Mucosa of descending colon (tissue), 3 donors: Measurements from ENCODE around the gene PJVK. TPM values are rescaled to one million over a fixed set of nuclear protein-coding genes. Genes with fewer than 3 reads are reported as not detected.
"Not testable (repeated sequence)": the region's sequence is repeated elsewhere in the genome, so short reads cannot be mapped to it uniquely, and the experiment has no call there.

Source experiments
- ATAC-seq: fragments of 200-7000 bp; cut with Tn5 transposase; one replicate; pipeline ENCODE4 v1.9.1; 2020; ENCODE audit warnings: mild to moderate bottlenecking, moderate library complexity
- DNase-seq, 3 donors: peaks; one replicate each; pipeline ENCODE4 v3.0.0-alpha.2; 2020
- H3K36me3 ChIP-seq: fragments of 200-600 bp; one replicate; pipeline ENCODE4 v1.8.0; 2021; ENCODE audit warnings: low read depth, mild to moderate bottlenecking
- H3K4me1 ChIP-seq: fragments of 200-600 bp; one replicate; pipeline ENCODE4 v1.8.0; 2021; ENCODE audit warnings: low read depth, mild to moderate bottlenecking
- H3K4me3 ChIP-seq: fragments of 200-600 bp; one replicate; pipeline ENCODE4 v1.8.0; 2021; ENCODE audit warnings: mild to moderate bottlenecking
- H3K9me3 ChIP-seq: fragments of 200-600 bp; one replicate; pipeline ENCODE4 v1.8.0; 2021; ENCODE audit warnings: mild to moderate bottlenecking
- CTCF ChIP-seq: fragments of 200-600 bp; IDR thresholded peaks from one replicate; pipeline ENCODE4 v1.8.0; 2022; ENCODE audit warnings: antibody characterized with exemption, mild to moderate bottlenecking
- intact Hi-C, 2 donors: fragments of 100-400 bp; cut with DNase I in 1 of 2; cut with micrococcal nuclease in 1 of 2; formaldehyde crosslinking; loops; one replicate each; pipeline versions ENCODE4 v1.11.0 to v1.11.1; 2022; cut with DNase I, micrococcal nuclease
- total RNA-seq, 3 donors: library from RNA; stranded (reverse); fragmentation: NEBNext Ultra II Directional in 2 of 3; extraction: Animal tissue kit (Norgen Biotek cat#: 25700) in 2 of 3; gene quantifications; one replicate each; pipeline versions ENCODE4 v1.2.1 to v1.2.4, GENCODE V29; 2021 to 2023
- donor health status: DM: no; HTN: no; CAD: no; lungs with moderate emphysema.
- donor health status: DM: no; HTN: no; CAD: no.
- donor health status: DM: no; HTN: yes; CAD: no.

Gene PJVK
- total RNA-seq, 3 donors from 2014 or later = 1.4 to 3.3 (median 1.5) TPM

GRCh38 chr2:178455947-178456346, 4.8 kb downstream of the PJVK start:
- DNase-seq = no peak
- no peaks in the 10 kb centered on the region for H3K4me1 ChIP-seq
- H3K4me3 ChIP-seq = no peak overlapping the region
- no peaks in the 10 kb centered on the region for H3K9me3 ChIP-seq
- TF ChIP-seq CTCF = no peak
- intact Hi-C loops = no loop called here
- no peak for ATAC-seq
- H3K36me3 ChIP-seq = no peaks in the 10 kb centered on the region

GRCh38 chr2:178457390-178457886, 6.3 kb downstream of the PJVK start:
- intact Hi-C loops = no loop called here
- TF ChIP-seq CTCF = no peak
- Histone ChIP-seq H3K36me3 (no peaks in the 10 kb centered on the region), H3K4me1 (no peaks in the 10 kb centered on the region), H3K9me3 (no peaks in the 10 kb centered on the region), H3K4me3 (no peak overlapping the region)
- no peak for ATAC-seq
- no peak for DNase-seq

GRCh38 chr2:178469219-178469849, 18.2 kb downstream of the PJVK start:
- no peaks in the 10 kb centered on the region for H3K9me3 ChIP-seq
- DNase-seq = no peak
- intact Hi-C loops = no loop called here
- H3K4me3 ChIP-seq = no peak overlapping the region
- no peaks in the 10 kb centered on the region for H3K4me1 ChIP-seq
- no peak for TF ChIP-seq CTCF
- no peak for ATAC-seq
- H3K36me3 ChIP-seq = no peaks in the 10 kb centered on the region

DNA sequence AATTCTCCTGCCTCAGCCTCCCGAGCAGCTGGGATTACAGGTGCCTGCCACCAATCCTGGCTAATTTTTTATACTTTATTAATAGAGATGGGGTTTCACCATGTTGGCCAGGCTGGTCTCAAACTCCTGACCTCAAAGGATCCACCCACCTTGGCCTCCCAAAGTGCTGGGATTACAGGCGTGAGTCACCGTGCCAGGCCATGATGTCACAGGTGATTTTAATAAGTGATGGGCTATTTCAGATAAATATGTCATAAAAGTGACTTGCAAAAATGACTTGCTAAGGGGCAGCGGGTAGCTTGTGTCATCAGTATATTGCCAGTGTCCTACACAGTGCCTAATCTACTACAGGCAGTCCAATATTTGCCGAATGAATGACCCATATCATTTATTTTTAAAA, 20.1 kb downstream of the PJVK start:
- intact Hi-C loops, H3K9me3 ChIP-seq, ATAC-seq, H3K4me1 ChIP-seq, H3K36me3 ChIP-seq, DNase-seq, H3K4me3 ChIP-seq: not testable (repeated sequence)

- H3K4me3 ChIP-seq = no peak overlapping the region
- no peaks in the 10 kb centered on the region for H3K9me3 ChIP-seq
- no peaks in the 10 kb centered on the region for H3K4me1 ChIP-seq
- H3K36me3 ChIP-seq = no peaks in the 10 kb centered on the region
- DNase-seq (no peak), ATAC-seq (no peak)
- no peak for TF ChIP-seq CTCF
- intact Hi-C loops = no loop called here
Measured at GRCh38 chr2:178473373-178473772, 22.2 kb downstream of the PJVK start.

DNA sequence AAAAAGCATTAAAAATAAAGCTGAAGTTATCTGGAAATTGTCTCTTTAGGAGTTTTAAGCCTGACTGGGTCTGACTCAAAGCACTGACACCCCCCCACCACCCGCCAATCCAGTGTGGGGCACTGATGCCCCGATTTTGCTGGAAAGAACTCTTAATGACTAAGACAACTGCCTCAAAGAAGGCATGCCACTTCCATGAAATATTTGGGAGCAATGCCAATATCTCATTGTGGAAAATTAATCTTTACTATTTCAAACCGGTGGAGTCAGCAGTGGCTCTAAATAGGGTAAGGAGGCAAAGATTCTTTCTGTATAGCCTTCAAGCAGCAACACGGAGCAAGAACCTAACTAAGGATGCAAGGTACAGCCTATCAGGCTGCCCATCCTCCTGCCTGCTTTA, 22.8 kb downstream of the PJVK start:
- Histone ChIP-seq H3K36me3 (no peaks in the 10 kb centered on the region), H3K4me1 (no peaks in the 10 kb centered on the region)

More for the DNA sequence above, 22.8 kb downstream of the PJVK start:
- ATAC-seq (no peak), DNase-seq (no peak)
- Histone ChIP-seq H3K4me3 (no peak overlapping the region), H3K9me3 (no peaks in the 10 kb centered on the region)
- intact Hi-C loops = no loop called here
- no peak for TF ChIP-seq CTCF
